ENCODE data around the gene INPP4B.

DNA sequence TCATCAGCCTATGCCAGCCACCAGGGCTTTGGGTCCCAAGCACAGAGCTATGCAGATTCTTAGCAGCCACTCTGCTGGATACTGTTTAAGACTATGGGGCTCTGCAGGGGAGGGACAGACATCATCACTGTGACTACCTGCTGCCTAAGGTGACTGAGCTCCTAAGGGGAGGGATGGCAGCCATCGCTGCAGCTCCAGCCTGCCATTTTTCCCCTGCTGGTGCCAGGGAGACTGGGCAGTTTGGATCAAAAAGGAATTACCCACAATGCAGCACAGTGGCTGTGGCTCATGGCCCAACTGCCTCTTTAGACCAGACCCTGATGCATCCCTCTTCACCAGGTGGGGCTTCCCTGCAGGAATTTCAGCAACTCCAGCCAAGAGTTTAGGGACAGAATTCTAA lies 28.6 kb upstream of the INPP4B start:
- TF ChIP-seq, protein P1, sequence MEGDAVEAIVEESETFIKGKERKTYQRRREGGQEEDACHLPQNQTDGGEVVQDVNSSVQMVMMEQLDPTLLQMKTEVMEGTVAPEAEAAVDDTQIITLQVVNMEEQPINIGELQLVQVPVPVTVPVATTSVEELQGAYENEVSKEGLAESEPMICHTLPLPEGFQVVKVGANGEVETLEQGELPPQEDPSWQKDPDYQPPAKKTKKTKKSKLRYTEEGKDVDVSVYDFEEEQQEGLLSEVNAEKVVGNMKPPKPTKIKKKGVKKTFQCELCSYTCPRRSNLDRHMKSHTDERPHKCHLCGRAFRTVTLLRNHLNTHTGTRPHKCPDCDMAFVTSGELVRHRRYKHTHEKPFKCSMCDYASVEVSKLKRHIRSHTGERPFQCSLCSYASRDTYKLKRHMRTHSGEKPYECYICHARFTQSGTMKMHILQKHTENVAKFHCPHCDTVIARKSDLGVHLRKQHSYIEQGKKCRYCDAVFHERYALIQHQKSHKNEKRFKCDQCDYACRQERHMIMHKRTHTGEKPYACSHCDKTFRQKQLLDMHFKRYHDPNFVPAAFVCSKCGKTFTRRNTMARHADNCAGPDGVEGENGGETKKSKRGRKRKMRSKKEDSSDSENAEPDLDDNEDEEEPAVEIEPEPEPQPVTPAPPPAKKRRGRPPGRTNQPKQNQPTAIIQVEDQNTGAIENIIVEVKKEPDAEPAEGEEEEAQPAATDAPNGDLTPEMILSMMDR (IDR thresholded peaks at IDR 0.05; ENCODE audit: low read depth, low read length) = no peak
- TF ChIP-seq, protein P2, sequence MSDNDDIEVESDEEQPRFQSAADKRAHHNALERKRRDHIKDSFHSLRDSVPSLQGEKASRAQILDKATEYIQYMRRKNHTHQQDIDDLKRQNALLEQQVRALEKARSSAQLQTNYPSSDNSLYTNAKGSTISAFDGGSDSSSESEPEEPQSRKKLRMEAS (IDR thresholded peaks at IDR 0.05; ENCODE audit: low read depth, low read length) = no peak

Data from NB4 (cell line).